ENCODE measurements around the gene CTAGE9. TPM values are rescaled to one million over a fixed set of nuclear protein-coding genes. Genes with fewer than 3 reads are reported as not detected.

Gene CTAGE9
- total and polyA plus RNA-seq, 2 of the 8 experiments (the other 6 are each of a cell fraction or from before 2014, with no cell fraction given): not detected

DNA sequence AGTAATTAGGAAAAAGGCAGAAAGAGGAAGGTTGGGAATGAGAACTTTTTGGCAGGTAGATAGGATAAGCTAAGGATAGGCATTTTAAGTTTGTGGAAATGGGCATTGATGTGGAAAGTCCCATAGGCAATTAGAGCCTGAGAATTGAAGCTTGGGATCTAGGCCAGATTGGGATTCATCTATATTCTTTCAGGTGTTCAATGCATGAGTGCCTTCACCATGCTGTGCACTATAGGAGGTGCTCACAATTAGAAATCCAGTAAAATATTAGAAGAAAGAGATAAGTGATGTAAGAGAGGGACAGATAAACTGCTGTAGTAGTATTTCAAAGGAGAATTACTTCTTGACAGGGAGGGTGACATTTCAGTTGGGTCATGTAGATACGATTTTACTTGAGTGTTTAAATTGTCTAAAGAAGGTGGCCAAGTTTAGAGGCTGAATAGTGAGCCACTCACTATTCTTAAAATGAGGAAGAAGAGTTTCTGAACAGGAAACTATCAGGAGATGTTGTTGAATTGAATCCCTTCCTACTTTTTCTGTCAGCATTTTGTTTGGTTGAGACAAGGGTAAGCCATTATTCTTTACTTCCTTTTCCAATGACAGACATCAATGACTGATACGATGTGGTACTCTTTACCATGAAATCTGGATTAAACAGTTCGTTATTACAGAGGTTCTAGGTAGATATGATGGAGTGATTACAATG lies 31.0 kb upstream of the CTAGE9 start:
- Histone ChIP-seq H4K5ac (ENCODE audit: insufficient read length, low read depth, low read length) (no peak overlapping the region), H3K79me1 (ENCODE audit: low read depth, low read length) (no peaks in the 10 kb centered on the region), H2BK120ac (replicated peaks; ENCODE audit: low read depth, low read length) (no peak overlapping the region), H4K20me1 (replicated peaks in 1 of 2; ENCODE audit: control insufficient read depth in 1 of 2, insufficient read depth in 2 of 2, low read length in 2 of 2) (no peaks in the 10 kb centered on the region), H3K14ac (ENCODE audit: insufficient read length) (no peak overlapping the region), H2BK5ac (ENCODE audit: low read depth, low read length) (no peak overlapping the region), H4K91ac (replicated peaks; ENCODE audit: insufficient read length, low read length) (no peak overlapping the region), H3K9ac (replicated peaks in 1 of 4; ENCODE audit: extremely low read depth in 1 of 4, low read depth in 3 of 4, low read length in 3 of 4) (no peak overlapping the region), H3K27ac (ENCODE audit: low read depth, low read length) (no peak overlapping the region), H3K18ac (ENCODE audit: extremely low read depth, low read length) (no peak overlapping the region), H2BK20ac (ENCODE audit: low read length) (no peak overlapping the region), H3K23ac (ENCODE audit: insufficient read length) (no peak overlapping the region), H2BK12ac (ENCODE audit: low read depth, low read length) (no peak overlapping the region), H3K79me2 (ENCODE audit: control insufficient read depth in 1 of 2, insufficient read depth in 2 of 2, low read length in 2 of 2) (no peaks in the 10 kb centered on the region), H3K56ac (replicated peaks; ENCODE audit: insufficient read length, low read depth, low read length) (no peak overlapping the region), H3K4ac (replicated peaks; ENCODE audit: insufficient read length, low read depth, low read length) (no peak overlapping the region), H3K27me3 (replicated peaks in 1 of 4; ENCODE audit: control insufficient read depth in 3 of 4, extremely low read depth in 1 of 4, insufficient read depth in 3 of 4, low read length in 3 of 4) (no peaks in the 10 kb centered on the region), H4K8ac (ENCODE audit: extremely low read depth, insufficient read depth, low read length) (no peak overlapping the region), H2AK5ac (ENCODE audit: low read depth, low read length) (no peak overlapping the region), H3K36me3 (ENCODE audit: control insufficient read depth in 2 of 4, insufficient read depth in 4 of 4, low read length in 3 of 4) (no peaks in the 10 kb centered on the region), H3K4me3 (ENCODE audit: extremely low read depth in 1 of 4, insufficient read depth in 2 of 4, low read depth in 3 of 4, low read length in 4 of 4) (no peak overlapping the region), H2BK15ac (ENCODE audit: low read length) (no peak overlapping the region), H3K23me2 (ENCODE audit: low read depth, low read length) (no peaks in the 10 kb centered on the region; the same call in 1 of the 2 replicates), H3K4me2 (ENCODE audit: insufficient read depth in 1 of 2, low read depth in 2 of 2, low read length in 2 of 2) (no peak overlapping the region), H3K9me3 (ENCODE audit: insufficient read depth in 2 of 2, low read depth in 1 of 2, low read length in 1 of 2) (no peaks in the 10 kb centered on the region), H3K4me1 (replicated peaks in 1 of 4; ENCODE audit: control insufficient read depth in 3 of 4, insufficient read depth in 4 of 4, low read length in 3 of 4) (peaks cover 0 to 2% (median 0%) of the 10 kb centered on the region in 4 experiments; a peak in 2 of 7 replicates), H2AFZ (ENCODE audit: low read length) (no peak overlapping the region)
- TF ChIP-seq RAD21 (IDR thresholded peaks at IDR 0.05 in 1 of 2, conservative IDR thresholded peaks at IDR 0.05 in 1 of 2; ENCODE audit: low read depth in 2 of 2, low read length in 2 of 2): no peak
- no peak for TF ChIP-seq RXRA (IDR thresholded peaks at IDR 0.05; ENCODE audit: insufficient read depth, low read depth, low read length)
- no peak for TF ChIP-seq SP4 (IDR thresholded peaks at IDR 0.05; ENCODE audit: low read length)
- TF ChIP-seq CHD1 (IDR thresholded peaks at IDR 0.05; ENCODE audit: low read depth, low read length): no peak
- TF ChIP-seq, protein P1, sequence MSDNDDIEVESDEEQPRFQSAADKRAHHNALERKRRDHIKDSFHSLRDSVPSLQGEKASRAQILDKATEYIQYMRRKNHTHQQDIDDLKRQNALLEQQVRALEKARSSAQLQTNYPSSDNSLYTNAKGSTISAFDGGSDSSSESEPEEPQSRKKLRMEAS (IDR thresholded peaks at IDR 0.05): no peak
- no peak for TF ChIP-seq FOSL1 (IDR thresholded peaks at IDR 0.05; ENCODE audit: insufficient read depth, low read depth, low read length)
- FAIRE-seq (no peak), DNase-seq (ENCODE audit: low read depth in 1 of 2, low spot score in 2 of 2) (no peak)
- ChIA-PET POLR2A (ENCODE audit: partially characterized antibody) (no interaction called here), CTCF (ENCODE audit: partially characterized antibody) (no interaction called here)
- 90% methylated on average over 3 of the region's 3 CpGs; no CpG with 5 or more reads in 1 of the 2 experiments for WGBS, 2 experiments (ENCODE audit: extremely low coverage in 1 of 2, insufficient coverage in 1 of 2, insufficient read length in 1 of 2, insufficient replicate concordance in 2 of 2, low coverage in 1 of 2, low lambda C conversion rate in 2 of 2, missing lambda C conversion rate in 1 of 2)
